GM18951 (cell line): ENCODE measurements around the gene SRGAP1.

Experiments
- POLR2A ChIP-seq: IDR thresholded peaks from 4 replicates; pipeline ENCODE4 v1.6.1; 2011; ENCODE audit warnings: mild to moderate bottlenecking; ENCODE audit not compliant: insufficient read length, insufficient read depth; ENCODE audit errors: extremely low read depth
- in situ Hi-C: fragments of 300-500 bp; cut with MboI; formaldehyde crosslinking; loops from one replicate; pipeline ENCODE4 v1.12.0; 2022; ENCODE audit warnings: low sequenced_read_pairs, mixed read lengths, inconsistent platforms; ENCODE audit not compliant: unreplicated experiment

The SRGAP1 gene

GRCh38 chr12:64077922-64078321 is 233.4 kb downstream of the SRGAP1 start:
- in situ Hi-C loops: no loop called here
- TF ChIP-seq POLR2A: no peak

- TF ChIP-seq POLR2A: no peak
- in situ Hi-C loops: no loop called here
Observed at GRCh38 chr12:64080319-64081007, 236.0 kb downstream of the SRGAP1 start.

- no peak for TF ChIP-seq POLR2A
- in situ Hi-C loops: no loop called here
Observed at GRCh38 chr12:64081008-64081404, 236.5 kb downstream of the SRGAP1 start.

GRCh38 chr12:64082116-64082515 is 237.6 kb downstream of the SRGAP1 start:
- in situ Hi-C loops: no loop called here
- TF ChIP-seq POLR2A: no peak

- in situ Hi-C loops: no loop called here
Observed at GRCh38 chr12:64082866-64083268, 238.4 kb downstream of the SRGAP1 start.

GRCh38 chr12:64083285-64084210 is 239.0 kb downstream of the SRGAP1 start:
- TF ChIP-seq POLR2A: no peak
- in situ Hi-C loops: no loop called here

More at GRCh38 chr12:64082866-64083268, 238.4 kb downstream of the SRGAP1 start:
- TF ChIP-seq POLR2A: no peak

- no peak for TF ChIP-seq POLR2A
- in situ Hi-C loops: no loop called here
Observed at GRCh38 chr12:64085154-64085553, 240.7 kb downstream of the SRGAP1 start.

- no peak for TF ChIP-seq POLR2A
- in situ Hi-C loops: no loop called here
Observed at GRCh38 chr12:64085996-64086395, 241.5 kb downstream of the SRGAP1 start.

- in situ Hi-C loops: no loop called here
- TF ChIP-seq POLR2A: no peak
Observed at GRCh38 chr12:64086946-64087345, 242.4 kb downstream of the SRGAP1 start.

- in situ Hi-C loops: no loop called here
- no peak for TF ChIP-seq POLR2A
Observed at GRCh38 chr12:64087761-64088160, 243.3 kb downstream of the SRGAP1 start.

- no peak for TF ChIP-seq POLR2A
- in situ Hi-C loops: no loop called here
Observed at GRCh38 chr12:64088431-64089349, 244.2 kb downstream of the SRGAP1 start.

GRCh38 chr12:64090047-64090446 is 245.5 kb downstream of the SRGAP1 start:
- TF ChIP-seq POLR2A: no peak
- in situ Hi-C loops: no loop called here

GRCh38 chr12:64091186-64091585 is 246.7 kb downstream of the SRGAP1 start:
- in situ Hi-C loops: no loop called here
- TF ChIP-seq POLR2A: no peak

- in situ Hi-C loops: no loop called here
- no peak for TF ChIP-seq POLR2A
Observed at GRCh38 chr12:64092507-64093196, 248.2 kb downstream of the SRGAP1 start.
